ENCODE data around the gene CELA2A.

GRCh38 chr1:15452216-15452615 lies 4.3 kb upstream of the CELA2A start:
- TF ChIP-seq POLR2A (IDR thresholded peaks at IDR 0.05) (no peak), CTCF (IDR thresholded peaks at IDR 0.05) (no peak), POLR2AphosphoS5 (IDR thresholded peaks at IDR 0.05) (no peak)

Measured in upper lobe of left lung (tissue), 4 donors.